Activated T-helper 17 cell treated with anti-CD3 and anti-CD28 coated beads, Interleukin-2, amount 50 U/mL, for 72 hours (primary cell): Measurements from ENCODE around the gene SIRT2. TPM values are rescaled to one million over a fixed set of nuclear protein-coding genes. Genes with fewer than 3 reads are reported as not detected.
"Not testable (repeated sequence)": the region's sequence is repeated elsewhere in the genome, so short reads cannot be mapped to it uniquely, and the experiment has no call there.

ENCODE experiments used
- ATAC-seq: fragments of 150-1000 bp; cut with Tn5 transposase; replicated peaks from 2 replicates; pipeline ENCODE4 v1.10.0; 2021; ENCODE audit warnings: mild to moderate bottlenecking, moderate library complexity
- H3K27ac Mint-ChIP-seq: one replicate; pipeline ENCODE4 v1.8.0; 2022; ENCODE audit warnings: mixed read lengths
- H3K27me3 Mint-ChIP-seq: one replicate; pipeline ENCODE4 v1.8.0; 2022; ENCODE audit warnings: mixed read lengths
- H3K36me3 Mint-ChIP-seq: one replicate; pipeline ENCODE4 v1.8.0; 2022; ENCODE audit warnings: low read depth, mild to moderate bottlenecking, mixed read lengths
- H3K4me1 Mint-ChIP-seq: one replicate; pipeline ENCODE4 v1.8.0; 2022; ENCODE audit warnings: mixed read lengths
- H3K4me3 Mint-ChIP-seq: one replicate; pipeline ENCODE4 v1.8.0; 2022; ENCODE audit warnings: mild to moderate bottlenecking, mixed read lengths
- H3K9me3 Mint-ChIP-seq: one replicate; pipeline ENCODE4 v1.8.0; 2022; ENCODE audit warnings: mixed read lengths
- total RNA-seq, 2 donors: library from RNA; stranded (reverse); gene quantifications; one replicate each; pipeline ENCODE4 v1.2.3, GENCODE V29; 2022

Gene SIRT2
- total RNA-seq: 10 to 100 TPM; 37.9 to 41.2 TPM

GRCh38 chr19:38899447-38900201 lies at the start of gene SIRT2, which contains the start of gene NFKBIB:
Gene SIRT2 (minus strand): TSS chr19:38899618. CDS start chr19:38899521, 97 bp downstream.
Gene NFKBIB (plus strand): TSS chr19:38899969. CDS start chr19:38900033, 64 bp downstream.
- Mint-ChIP-seq H3K36me3 (peaks cover 36% of the 10 kb centered on the region), H3K27me3 (no peaks in the 10 kb centered on the region), H3K9me3 (no peaks in the 10 kb centered on the region), H3K27ac (peak within 1 kb of the TSS; percentile 84), H3K4me3 (peak within 1 kb of the TSS; percentile 88), H3K4me1 (peaks cover 15% of the 10 kb centered on the region)
- peak; percentile 93 for ATAC-seq

- H3K4me3 Mint-ChIP-seq: no peak overlapping the region
- H3K9me3 Mint-ChIP-seq: no peaks in the 10 kb centered on the region
- no peaks in the 10 kb centered on the region for H3K27me3 Mint-ChIP-seq
- peaks cover 4% of the 10 kb centered on the region for H3K4me1 Mint-ChIP-seq
- no peak for ATAC-seq
- H3K27ac Mint-ChIP-seq: no peak overlapping the region
- no peaks in the 10 kb centered on the region for H3K36me3 Mint-ChIP-seq
These were observed 47.0 kb upstream of the SIRT2 start for GRCh38 chr19:38946229-38947010.

- Mint-ChIP-seq H3K9me3 (no peaks in the 10 kb centered on the region), H3K4me1 (peaks cover 8% of the 10 kb centered on the region), H3K4me3 (no peak overlapping the region), H3K36me3 (no peaks in the 10 kb centered on the region), H3K27me3 (no peaks in the 10 kb centered on the region), H3K27ac (no peak overlapping the region)
- ATAC-seq: no peak
These were observed 46.3 kb upstream of the SIRT2 start for GRCh38 chr19:38945562-38946228.

- H3K4me1 Mint-ChIP-seq: peaks cover 8% of the 10 kb centered on the region
- no peak overlapping the region for H3K4me3 Mint-ChIP-seq
- no peaks in the 10 kb centered on the region for H3K9me3 Mint-ChIP-seq
- no peaks in the 10 kb centered on the region for H3K36me3 Mint-ChIP-seq
- no peak for ATAC-seq
- H3K27me3 Mint-ChIP-seq: no peaks in the 10 kb centered on the region
- no peak overlapping the region for H3K27ac Mint-ChIP-seq
These were observed 45.6 kb upstream of the SIRT2 start for GRCh38 chr19:38944981-38945506.

GRCh38 chr19:38942471-38943181 lies 43.2 kb upstream of the SIRT2 start:
- H3K27me3 Mint-ChIP-seq: no peaks in the 10 kb centered on the region
- no peaks in the 10 kb centered on the region for H3K9me3 Mint-ChIP-seq
- no peak overlapping the region for H3K4me3 Mint-ChIP-seq
- H3K27ac Mint-ChIP-seq: no peak overlapping the region
- H3K36me3 Mint-ChIP-seq: no peaks in the 10 kb centered on the region
- peaks cover 8% of the 10 kb centered on the region for H3K4me1 Mint-ChIP-seq
- ATAC-seq: no peak

- no peak for ATAC-seq
- Mint-ChIP-seq H3K4me1 (peaks cover 8% of the 10 kb centered on the region), H3K27ac (no peak overlapping the region), H3K4me3 (no peak overlapping the region), H3K36me3 (no peaks in the 10 kb centered on the region), H3K9me3 (no peaks in the 10 kb centered on the region), H3K27me3 (no peaks in the 10 kb centered on the region)
These were observed 42.6 kb upstream of the SIRT2 start for GRCh38 chr19:38941979-38942378.

- H3K9me3 Mint-ChIP-seq, H3K4me3 Mint-ChIP-seq, ATAC-seq, H3K27ac Mint-ChIP-seq, H3K36me3 Mint-ChIP-seq, H3K27me3 Mint-ChIP-seq, H3K4me1 Mint-ChIP-seq: not testable (repeated sequence)
These were observed 42.0 kb upstream of the SIRT2 start for GRCh38 chr19:38941466-38941865.

GRCh38 chr19:38939957-38940356 lies 40.5 kb upstream of the SIRT2 start:
- no peak overlapping the region for H3K27ac Mint-ChIP-seq
- H3K4me3 Mint-ChIP-seq: no peak overlapping the region
- no peak for ATAC-seq
- H3K4me1 Mint-ChIP-seq: peaks cover 8% of the 10 kb centered on the region
- peaks cover 2% of the 10 kb centered on the region for H3K36me3 Mint-ChIP-seq
- H3K9me3 Mint-ChIP-seq: no peaks in the 10 kb centered on the region
- no peaks in the 10 kb centered on the region for H3K27me3 Mint-ChIP-seq

GRCh38 chr19:38933544-38933943 lies 34.1 kb upstream of the SIRT2 start:
- ATAC-seq: no peak
- Mint-ChIP-seq H3K4me3 (no peak overlapping the region), H3K36me3 (peaks cover 50% of the 10 kb centered on the region), H3K9me3 (no peaks in the 10 kb centered on the region), H3K27ac (no peak overlapping the region), H3K27me3 (no peaks in the 10 kb centered on the region), H3K4me1 (peaks cover 8% of the 10 kb centered on the region)

- ATAC-seq: no peak
- Mint-ChIP-seq H3K4me3 (peak overlapping the region; percentile 100), H3K4me1 (peaks cover 11% of the 10 kb centered on the region), H3K9me3 (no peaks in the 10 kb centered on the region), H3K36me3 (peaks cover 52% of the 10 kb centered on the region), H3K27ac (no peak overlapping the region), H3K27me3 (no peaks in the 10 kb centered on the region)
These were observed 33.2 kb upstream of the SIRT2 start for GRCh38 chr19:38932425-38933179.

- no peaks in the 10 kb centered on the region for H3K9me3 Mint-ChIP-seq
- peak overlapping the region; percentile 99 for H3K27ac Mint-ChIP-seq
- no peaks in the 10 kb centered on the region for H3K27me3 Mint-ChIP-seq
- peaks cover 52% of the 10 kb centered on the region for H3K36me3 Mint-ChIP-seq
- no peak for ATAC-seq
- H3K4me3 Mint-ChIP-seq: peak overlapping the region; percentile 100
- peaks cover 11% of the 10 kb centered on the region for H3K4me1 Mint-ChIP-seq
These were observed 32.0 kb upstream of the SIRT2 start for GRCh38 chr19:38931521-38931793.

GRCh38 chr19:38930776-38931520 lies 31.5 kb upstream of the SIRT2 start, which contains the start of gene MRPS12:
Gene MRPS12 (plus strand): TSS chr19:38930944. CDS start chr19:38931295, 351 bp downstream.
- no peaks in the 10 kb centered on the region for H3K9me3 Mint-ChIP-seq
- peaks cover 52% of the 10 kb centered on the region for H3K36me3 Mint-ChIP-seq
- peak within 1 kb of the TSS; percentile 99 for H3K27ac Mint-ChIP-seq
- peaks cover 11% of the 10 kb centered on the region for H3K4me1 Mint-ChIP-seq
- H3K4me3 Mint-ChIP-seq: peak within 1 kb of the TSS; percentile 100
- H3K27me3 Mint-ChIP-seq: no peaks in the 10 kb centered on the region
- ATAC-seq: peak; percentile 98
